Measurements from ENCODE around the gene SLC16A8. TPM values are rescaled to one million over a fixed set of nuclear protein-coding genes. Genes with fewer than 3 reads are reported as not detected.

Gene SLC16A8
- polyA plus RNA-seq, 1 experiment: not detected

- CTCF ChIA-PET: interaction anchor here (0.8 to 1.8 kb wide), 8 partner anchors 13 to 502 kb away, joined by 3 to 6 read pairs (median 4); partner anchors contain the start of gene PICK1
- Histone ChIP-seq H3K27me3 (ENCODE audit: control insufficient read depth, insufficient read depth, low read length) (no peaks in the 10 kb centered on the region), H3K9me3 (ENCODE audit: control insufficient read depth, insufficient read depth, low read length) (no peaks in the 10 kb centered on the region), H3K4me3 (ENCODE audit: low read depth, low read length) (no peak overlapping the region), H3K27ac (ENCODE audit: low read depth, low read length) (no peak overlapping the region)
- POLR2A ChIA-PET: interaction anchor here (0.9 kb wide), 1 partner anchor 13 kb away, joined by 3 read pairs; the partner anchor contains the start of gene PICK1
- DNase-seq (ENCODE audit: low read depth, low spot score): no peak
- TF ChIP-seq, protein P1, sequence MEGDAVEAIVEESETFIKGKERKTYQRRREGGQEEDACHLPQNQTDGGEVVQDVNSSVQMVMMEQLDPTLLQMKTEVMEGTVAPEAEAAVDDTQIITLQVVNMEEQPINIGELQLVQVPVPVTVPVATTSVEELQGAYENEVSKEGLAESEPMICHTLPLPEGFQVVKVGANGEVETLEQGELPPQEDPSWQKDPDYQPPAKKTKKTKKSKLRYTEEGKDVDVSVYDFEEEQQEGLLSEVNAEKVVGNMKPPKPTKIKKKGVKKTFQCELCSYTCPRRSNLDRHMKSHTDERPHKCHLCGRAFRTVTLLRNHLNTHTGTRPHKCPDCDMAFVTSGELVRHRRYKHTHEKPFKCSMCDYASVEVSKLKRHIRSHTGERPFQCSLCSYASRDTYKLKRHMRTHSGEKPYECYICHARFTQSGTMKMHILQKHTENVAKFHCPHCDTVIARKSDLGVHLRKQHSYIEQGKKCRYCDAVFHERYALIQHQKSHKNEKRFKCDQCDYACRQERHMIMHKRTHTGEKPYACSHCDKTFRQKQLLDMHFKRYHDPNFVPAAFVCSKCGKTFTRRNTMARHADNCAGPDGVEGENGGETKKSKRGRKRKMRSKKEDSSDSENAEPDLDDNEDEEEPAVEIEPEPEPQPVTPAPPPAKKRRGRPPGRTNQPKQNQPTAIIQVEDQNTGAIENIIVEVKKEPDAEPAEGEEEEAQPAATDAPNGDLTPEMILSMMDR (IDR thresholded peaks at IDR 0.05; ENCODE audit: low read depth, low read length): no peak
Measured at GRCh38 chr22:38070250-38070921, 13.6 kb downstream of the SLC16A8 start.

GRCh38 chr22:38069372-38070249 is 14.4 kb downstream of the SLC16A8 start:
- POLR2A ChIA-PET: interaction anchor here (0.9 kb wide), 1 partner anchor 12 kb away, joined by 3 read pairs; the partner anchor contains the start of gene PICK1

GRCh38 chr22:38068641-38069371 is 15.2 kb downstream of the SLC16A8 start:
- ChIA-PET CTCF (interaction anchor here (0.6 to 2.1 kb wide), 7 partner anchors 11 to 613 kb away, joined by 4 to 7 read pairs (median 5); partner anchors contain the start of genes PICK1 and TOMM22), POLR2A (interaction anchor here (0.5 kb wide), 1 partner anchor 408 kb away, joined by 4 read pairs; no protein-coding TSS in a partner anchor)
- no peaks in the 10 kb centered on the region for H3K9me3 ChIP-seq (ENCODE audit: control insufficient read depth, insufficient read depth, low read length)
- DNase-seq (ENCODE audit: low read depth, low spot score): no peak
- no peak overlapping the region for H3K4me3 ChIP-seq (ENCODE audit: low read depth, low read length)
- TF ChIP-seq, protein P1 (IDR thresholded peaks at IDR 0.05; ENCODE audit: low read depth, low read length): no peak
- H3K27ac ChIP-seq (ENCODE audit: low read depth, low read length): no peak overlapping the region
- H3K27me3 ChIP-seq (ENCODE audit: control insufficient read depth, insufficient read depth, low read length): no peaks in the 10 kb centered on the region

More at GRCh38 chr22:38069372-38070249, 14.4 kb downstream of the SLC16A8 start:
- Histone ChIP-seq H3K9me3 (ENCODE audit: control insufficient read depth, insufficient read depth, low read length) (no peaks in the 10 kb centered on the region), H3K27ac (ENCODE audit: low read depth, low read length) (no peak overlapping the region), H3K4me3 (ENCODE audit: low read depth, low read length) (no peak overlapping the region), H3K27me3 (ENCODE audit: control insufficient read depth, insufficient read depth, low read length) (no peaks in the 10 kb centered on the region)
- CTCF ChIA-PET: interaction anchor here (0.6 to 2.1 kb wide), 11 partner anchors 12 to 612 kb away, joined by 3 to 7 read pairs (median 4); partner anchors contain the start of genes PICK1 and TOMM22
- TF ChIP-seq, protein P1 (IDR thresholded peaks at IDR 0.05; ENCODE audit: low read depth, low read length): peak; percentile 67
- DNase-seq (ENCODE audit: low read depth, low spot score): peak; percentile 7

- Histone ChIP-seq H3K27ac (ENCODE audit: low read depth, low read length) (no peak overlapping the region), H3K4me3 (ENCODE audit: low read depth, low read length) (no peak overlapping the region), H3K27me3 (ENCODE audit: control insufficient read depth, insufficient read depth, low read length) (no peaks in the 10 kb centered on the region), H3K9me3 (ENCODE audit: control insufficient read depth, insufficient read depth, low read length) (no peaks in the 10 kb centered on the region)
- ChIA-PET POLR2A (no interaction called here), CTCF (interaction anchor here (1.1 to 2.1 kb wide), 2 partner anchors 504 to 614 kb away, joined by 5 to 7 read pairs; partner anchors contain the start of gene TOMM22)
- DNase-seq (ENCODE audit: low read depth, low spot score): no peak
- TF ChIP-seq, protein P1 (IDR thresholded peaks at IDR 0.05; ENCODE audit: low read depth, low read length): no peak
Measured at GRCh38 chr22:38067761-38068360, 16.1 kb downstream of the SLC16A8 start.

Measured in AG04450 (cell line).